Esophagus muscularis mucosa (tissue), 4 donors: ENCODE measurements around the gene ADAMTSL1. TPM values are rescaled to one million over a fixed set of nuclear protein-coding genes. Genes with fewer than 3 reads are reported as not detected.
A peak's percentile ranks its signal among the peaks of the same experiment; 100 is the strongest.

Source experiments
- DNase-seq: peaks from one replicate; pipeline ENCODE4 v3.0.0-alpha.2; 2017; ENCODE audit errors: extremely low spot score
- H3K27ac ChIP-seq, 4 donors: fragments of 200-600 bp; sonication (generic); replicated peaks in 1 of 4; 1 replicate in 3 of 4; 2 replicates in 1 of 4; pipeline ENCODE4 v1.5.1; 2016 to 2019; ENCODE audit warnings: mild to moderate bottlenecking in 1 of 4
- H3K27me3 ChIP-seq, 4 donors: fragments of 200-600 bp; sonication (generic); one replicate each; pipeline versions ENCODE4 v1.5.1 to v1.6.0; 2016 to 2019
- H3K36me3 ChIP-seq, 4 donors: fragments of 200-600 bp; sonication (generic); one replicate each; pipeline ENCODE4 v1.5.1; 2016 to 2019
- H3K4me1 ChIP-seq, 4 donors: fragments of 200-600 bp; sonication (generic); one replicate each; pipeline ENCODE4 v1.5.1; 2016 to 2019
- H3K4me3 ChIP-seq, 4 donors: fragments of 200-600 bp; sonication (generic); 1 replicate in 2 of 4; 2 replicates in 2 of 4; pipeline ENCODE4 v1.5.1; 2016 to 2019; ENCODE audit warnings: mild to moderate bottlenecking in 4 of 4, moderate library complexity in 1 of 4
- H3K9me3 ChIP-seq, 4 donors: fragments of 200-600 bp; sonication (generic); 1 replicate in 3 of 4; 2 replicates in 1 of 4; pipeline ENCODE4 v1.5.1; 2016 to 2019
- EP300 ChIP-seq: sonication (generic); formaldehyde crosslinking; IDR thresholded peaks from one replicate; pipeline ENCODE4 v1.6.1; 2017; ENCODE audit warnings: antibody characterized with exemption
- POLR2A ChIP-seq: fragments of 450-650 bp; IDR thresholded peaks from one replicate; pipeline ENCODE4 v1.6.1; 2017; ENCODE audit warnings: antibody characterized with exemption, moderate library complexity, mild to moderate bottlenecking, low read depth
- POLR2AphosphoS5 ChIP-seq, 2 donors: sonication (generic); formaldehyde crosslinking; IDR thresholded peaks; one replicate each; pipeline ENCODE4 v1.6.1; 2017; ENCODE audit warnings: antibody characterized with exemption in 2 of 2
- WGBS: methylation state at CpG from one replicate; pipeline ENCODE4 v1.1.5; 2018; 5-methylcytosine and 5-hydroxymethylcytosine counted together
- intact Hi-C: fragments of 100-400 bp; cut with DNase I; formaldehyde crosslinking; loops from one replicate; pipeline ENCODE4 v1.15.1; 2023
- total RNA-seq, 4 donors: library from RNA; depleted of rRNA; stranded (reverse); fragments of >200 nt; gene quantifications; one replicate each; pipeline versions ENCODE4 v1.1.0 to v1.2.1, GENCODE V29; 2016
- TF ChIP-seq, protein P1 (sequence below), 3 experiments: fragments of 200-600 bp in 2 of 3; fragments of 450-650 bp in 1 of 3; sonication (generic) in 2 of 3; IDR thresholded peaks; one replicate each; pipeline ENCODE4 v1.5.1; 2017 to 2019; ENCODE audit warnings: antibody characterized with exemption in 3 of 3, mild to moderate bottlenecking in 2 of 3, moderate library complexity in 1 of 3

The ADAMTSL1 gene
- total RNA-seq, 4 donors from 2014 or later, result 81.7 to 172 (median 145) TPM

DNA sequence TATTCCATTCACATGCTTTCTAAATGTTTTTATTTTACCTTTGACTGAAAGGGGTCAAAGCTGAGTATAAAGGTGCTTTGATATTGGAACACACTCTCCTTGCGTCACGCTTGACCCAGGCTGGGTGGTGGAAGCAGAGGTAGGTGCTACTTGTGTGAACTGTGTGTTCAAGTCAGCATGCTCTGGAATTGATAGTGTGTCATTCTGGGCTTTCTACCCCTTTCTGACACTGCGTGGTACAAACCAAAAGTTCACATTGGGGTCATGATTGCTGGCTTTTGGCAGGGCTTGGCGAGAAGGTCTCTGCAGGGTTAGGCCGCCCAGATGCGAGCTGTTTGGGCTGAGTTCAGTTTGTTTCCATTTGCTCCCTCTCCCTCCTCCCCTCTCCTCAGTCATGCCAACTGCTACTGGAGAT lies 131.8 kb downstream of the ADAMTSL1 start:
- H3K4me3 ChIP-seq, result no peak overlapping the region
- H3K27ac ChIP-seq, result peak overlapping the region; percentile 44 to 70 (median 56)
- no peaks in the 10 kb centered on the region for H3K9me3 ChIP-seq
- peaks cover 12 to 43% (median 41%) of the 10 kb centered on the region in 4 donors for H3K4me1 ChIP-seq
- TF ChIP-seq EP300 (no peak), POLR2AphosphoS5 (IDR thresholded peaks at IDR 0.05) (no peak)
- intact Hi-C loops, result no loop called here
- no peak for DNase-seq
- WGBS, result 36% methylated on average over 6 of the region's 6 CpGs
- no peaks in the 10 kb centered on the region for H3K27me3 ChIP-seq
- no peaks in the 10 kb centered on the region for H3K36me3 ChIP-seq

DNA sequence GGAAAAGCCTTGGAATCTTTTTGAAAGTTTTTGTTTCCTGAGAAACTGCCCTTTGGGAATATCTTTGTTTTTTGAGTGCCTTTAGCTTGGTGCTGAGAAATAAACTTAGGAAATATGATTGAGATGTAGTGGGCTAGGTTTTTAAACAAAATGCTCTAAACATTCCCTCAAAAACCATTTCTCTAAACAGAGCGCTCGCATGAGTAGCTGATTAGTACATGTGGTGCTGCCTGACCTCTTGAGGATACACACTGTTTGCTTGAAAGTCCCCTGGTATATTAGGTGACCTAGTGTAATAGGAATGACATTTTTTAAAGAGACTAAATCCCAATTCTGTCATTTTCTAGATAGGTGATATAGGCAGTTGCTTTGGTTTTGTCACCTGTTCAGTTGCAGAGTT lies 132.3 kb downstream of the ADAMTSL1 start:
- intact Hi-C loops, result no loop called here
- Histone ChIP-seq H3K4me1 (peaks cover 12 to 43% (median 41%) of the 10 kb centered on the region in 4 donors), H3K36me3 (no peaks in the 10 kb centered on the region), H3K4me3 (no peak overlapping the region), H3K9me3 (no peaks in the 10 kb centered on the region), H3K27me3 (no peaks in the 10 kb centered on the region), H3K27ac (peak overlapping the region; percentile 44 to 70 (median 56))
- 53% methylated on average over 2 of the region's 2 CpGs for WGBS
- DNase-seq, result no peak
- TF ChIP-seq POLR2AphosphoS5 (IDR thresholded peaks at IDR 0.05), result no peak
- TF ChIP-seq, protein P1, sequence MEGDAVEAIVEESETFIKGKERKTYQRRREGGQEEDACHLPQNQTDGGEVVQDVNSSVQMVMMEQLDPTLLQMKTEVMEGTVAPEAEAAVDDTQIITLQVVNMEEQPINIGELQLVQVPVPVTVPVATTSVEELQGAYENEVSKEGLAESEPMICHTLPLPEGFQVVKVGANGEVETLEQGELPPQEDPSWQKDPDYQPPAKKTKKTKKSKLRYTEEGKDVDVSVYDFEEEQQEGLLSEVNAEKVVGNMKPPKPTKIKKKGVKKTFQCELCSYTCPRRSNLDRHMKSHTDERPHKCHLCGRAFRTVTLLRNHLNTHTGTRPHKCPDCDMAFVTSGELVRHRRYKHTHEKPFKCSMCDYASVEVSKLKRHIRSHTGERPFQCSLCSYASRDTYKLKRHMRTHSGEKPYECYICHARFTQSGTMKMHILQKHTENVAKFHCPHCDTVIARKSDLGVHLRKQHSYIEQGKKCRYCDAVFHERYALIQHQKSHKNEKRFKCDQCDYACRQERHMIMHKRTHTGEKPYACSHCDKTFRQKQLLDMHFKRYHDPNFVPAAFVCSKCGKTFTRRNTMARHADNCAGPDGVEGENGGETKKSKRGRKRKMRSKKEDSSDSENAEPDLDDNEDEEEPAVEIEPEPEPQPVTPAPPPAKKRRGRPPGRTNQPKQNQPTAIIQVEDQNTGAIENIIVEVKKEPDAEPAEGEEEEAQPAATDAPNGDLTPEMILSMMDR (IDR thresholded peaks at IDR 0.05), result no peak
- no peak for TF ChIP-seq EP300
- TF ChIP-seq POLR2A, result no peak

DNA sequence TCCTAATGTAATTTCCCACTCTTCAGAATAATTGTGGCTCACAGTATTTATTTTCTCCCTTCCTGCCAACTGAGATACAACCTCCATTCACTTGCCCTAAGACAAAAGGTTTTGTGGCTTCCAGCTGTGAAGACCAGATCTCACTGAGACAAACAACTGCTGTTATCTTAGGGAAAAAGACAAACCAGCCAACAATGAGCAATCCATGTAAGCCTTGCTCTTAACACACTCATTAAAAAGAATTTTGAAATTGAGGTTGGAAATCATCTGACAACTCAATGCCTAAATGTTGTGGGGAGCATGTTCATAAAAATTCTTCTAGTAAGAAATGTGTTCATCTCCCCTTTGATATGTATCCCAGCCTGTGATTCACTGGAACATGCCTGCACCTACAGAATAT lies 132.9 kb downstream of the ADAMTSL1 start:
- H3K27ac ChIP-seq, result peak overlapping the region in 3 of 4 donors; percentile 47 to 70 (median 65)
- TF ChIP-seq, protein P1 (IDR thresholded peaks at IDR 0.05), result no peak
- no peak for TF ChIP-seq POLR2A
- intact Hi-C loops, result no loop called here

DNA sequence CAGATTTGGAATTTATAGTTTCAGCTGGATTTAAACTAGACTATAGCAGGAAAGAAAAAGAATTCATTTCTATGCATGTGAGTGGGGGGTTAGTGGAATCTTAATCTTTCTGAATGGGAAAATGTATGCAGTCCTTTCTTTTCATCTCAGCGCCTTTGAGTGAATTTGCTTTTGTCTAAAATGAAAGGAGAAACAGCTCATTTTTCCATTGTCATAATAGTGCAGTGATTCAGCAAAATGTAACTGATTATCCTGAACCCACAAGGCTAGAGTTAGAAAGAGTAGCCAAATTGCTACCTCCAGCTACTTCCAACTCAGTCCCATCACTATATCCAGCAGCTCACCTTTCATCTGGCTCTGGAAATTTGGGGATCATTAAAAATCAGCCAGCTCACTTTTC lies 134.4 kb downstream of the ADAMTSL1 start:
- TF ChIP-seq POLR2A, result no peak
- peaks cover 12 to 51% (median 48%) of the 10 kb centered on the region in 4 donors for H3K4me1 ChIP-seq
- DNase-seq, result no peak
- no peaks in the 10 kb centered on the region for H3K27me3 ChIP-seq
- intact Hi-C loops, result no loop called here
- no peaks in the 10 kb centered on the region for H3K9me3 ChIP-seq
- no peaks in the 10 kb centered on the region for H3K36me3 ChIP-seq
- 96% methylated on average over 1 of the region's 1 CpG for WGBS
- no peak overlapping the region for H3K4me3 ChIP-seq
- no peak overlapping the region for H3K27ac ChIP-seq

More for the DNA sequence above, 132.9 kb downstream of the ADAMTSL1 start:
- no peak for DNase-seq
- H3K9me3 ChIP-seq, result no peaks in the 10 kb centered on the region
- no peak overlapping the region for H3K4me3 ChIP-seq
- H3K36me3 ChIP-seq, result no peaks in the 10 kb centered on the region
- no peaks in the 10 kb centered on the region for H3K27me3 ChIP-seq
- H3K4me1 ChIP-seq, result peaks cover 12 to 48% (median 45%) of the 10 kb centered on the region in 4 donors

DNA sequence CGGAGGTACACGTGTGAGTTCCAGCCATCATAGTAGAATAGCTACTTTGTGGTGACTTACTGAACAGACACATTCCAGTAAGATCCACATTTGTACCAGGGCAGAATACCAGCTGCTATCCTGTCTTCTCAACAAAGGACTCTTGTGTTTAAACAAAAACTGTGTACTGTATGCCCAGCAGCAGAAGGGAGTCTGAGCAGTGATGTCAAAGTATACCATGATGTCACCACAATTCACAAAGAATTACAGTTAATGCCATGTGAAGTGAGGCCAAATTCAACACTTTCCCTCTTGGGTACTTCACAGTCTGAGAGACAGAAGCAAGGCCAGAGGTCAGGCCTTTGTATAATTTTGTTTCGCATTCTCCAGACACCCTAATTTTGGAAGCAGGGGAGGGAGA lies 137.0 kb downstream of the ADAMTSL1 start:
- no peak for DNase-seq
- Histone ChIP-seq H3K27ac (peak overlapping the region in 3 of 4 donors; percentile 12 to 24 (median 18)), H3K9me3 (no peaks in the 10 kb centered on the region), H3K4me3 (no peak overlapping the region), H3K36me3 (no peaks in the 10 kb centered on the region), H3K27me3 (no peaks in the 10 kb centered on the region), H3K4me1 (peaks cover 10 to 41% (median 33%) of the 10 kb centered on the region in 4 donors)
- intact Hi-C loops, result no loop called here
- TF ChIP-seq POLR2A (no peak), EP300 (peak; percentile 26)
- WGBS, result 51% methylated on average over 3 of the region's 3 CpGs

DNA sequence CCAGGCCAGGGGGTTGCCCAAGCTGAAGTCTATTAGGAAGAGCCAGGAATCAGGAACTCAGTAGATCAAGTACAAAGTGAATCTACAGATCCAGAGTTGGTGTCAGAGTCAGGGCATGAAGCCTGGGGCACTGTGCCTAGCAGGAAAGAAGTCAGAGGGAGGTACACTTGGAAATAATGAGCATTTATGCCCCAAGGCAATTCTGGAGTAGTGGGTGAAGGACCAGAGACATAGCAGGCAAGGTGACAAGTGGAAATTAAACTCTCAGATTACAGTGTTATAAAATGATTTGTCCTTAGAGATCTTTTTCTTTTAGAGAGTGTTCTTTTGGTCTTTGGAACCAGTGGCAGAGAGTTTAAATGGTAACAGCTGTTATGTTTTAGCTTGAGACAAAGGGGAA lies 138.0 kb downstream of the ADAMTSL1 start:
- TF ChIP-seq, protein P1 (IDR thresholded peaks at IDR 0.05), result no peak
- no peak for TF ChIP-seq POLR2AphosphoS5 (IDR thresholded peaks at IDR 0.05)
- no peak for TF ChIP-seq POLR2A
- TF ChIP-seq EP300, result no peak
- intact Hi-C loops, result no loop called here
- DNase-seq, result no peak
- Histone ChIP-seq H3K4me3 (no peak overlapping the region), H3K36me3 (no peaks in the 10 kb centered on the region), H3K27me3 (no peaks in the 10 kb centered on the region), H3K4me1 (peaks cover 0 to 31% (median 23%) of the 10 kb centered on the region in 4 donors), H3K9me3 (no peaks in the 10 kb centered on the region), H3K27ac (peak overlapping the region in 1 of 4 donors; percentile 24)
